Thyroid gland (tissue), 4 donors: ENCODE measurements around the gene IRS2.

Source experiments
- POLR2A ChIP-seq, 2 donors: fragments of 450-650 bp; IDR thresholded peaks; one replicate each; pipeline ENCODE4 v1.6.1; 2017; ENCODE audit warnings: antibody characterized with exemption in 2 of 2, mild to moderate bottlenecking in 2 of 2, moderate library complexity in 1 of 2
- TF ChIP-seq, protein P1 (sequence below), 6 experiments: fragments of 200-600 bp in 3 of 6; fragments of 450-650 bp in 3 of 6; sonication (generic) in 3 of 6; IDR thresholded peaks; one replicate each; pipeline ENCODE4 v1.5.1; 2016 to 2019; ENCODE audit warnings: antibody characterized with exemption in 6 of 6, mild to moderate bottlenecking in 2 of 6, inconsistent platforms in 1 of 6, moderate library complexity in 1 of 6

DNA sequence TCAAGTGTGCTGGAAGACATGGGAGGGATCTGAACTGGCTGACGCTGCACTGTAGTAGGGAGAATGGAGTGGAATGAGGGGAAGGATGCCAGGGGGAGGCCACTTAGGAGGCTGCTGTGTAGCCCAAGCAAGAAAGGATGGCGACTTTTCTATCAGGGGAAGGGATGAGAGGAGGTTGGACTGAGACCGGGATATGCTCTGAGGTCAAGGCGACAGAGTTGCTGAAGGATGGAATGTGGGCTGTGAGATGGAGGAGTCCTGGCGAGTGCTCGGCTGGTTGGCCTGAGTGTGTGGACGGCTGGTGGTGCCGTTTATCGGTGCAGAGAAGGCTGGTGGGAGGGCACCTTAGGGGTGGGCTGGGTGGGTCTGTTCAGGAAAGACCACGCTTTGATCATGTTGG is 45.7 kb downstream of the IRS2 start:
- TF ChIP-seq, protein P1, sequence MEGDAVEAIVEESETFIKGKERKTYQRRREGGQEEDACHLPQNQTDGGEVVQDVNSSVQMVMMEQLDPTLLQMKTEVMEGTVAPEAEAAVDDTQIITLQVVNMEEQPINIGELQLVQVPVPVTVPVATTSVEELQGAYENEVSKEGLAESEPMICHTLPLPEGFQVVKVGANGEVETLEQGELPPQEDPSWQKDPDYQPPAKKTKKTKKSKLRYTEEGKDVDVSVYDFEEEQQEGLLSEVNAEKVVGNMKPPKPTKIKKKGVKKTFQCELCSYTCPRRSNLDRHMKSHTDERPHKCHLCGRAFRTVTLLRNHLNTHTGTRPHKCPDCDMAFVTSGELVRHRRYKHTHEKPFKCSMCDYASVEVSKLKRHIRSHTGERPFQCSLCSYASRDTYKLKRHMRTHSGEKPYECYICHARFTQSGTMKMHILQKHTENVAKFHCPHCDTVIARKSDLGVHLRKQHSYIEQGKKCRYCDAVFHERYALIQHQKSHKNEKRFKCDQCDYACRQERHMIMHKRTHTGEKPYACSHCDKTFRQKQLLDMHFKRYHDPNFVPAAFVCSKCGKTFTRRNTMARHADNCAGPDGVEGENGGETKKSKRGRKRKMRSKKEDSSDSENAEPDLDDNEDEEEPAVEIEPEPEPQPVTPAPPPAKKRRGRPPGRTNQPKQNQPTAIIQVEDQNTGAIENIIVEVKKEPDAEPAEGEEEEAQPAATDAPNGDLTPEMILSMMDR (IDR thresholded peaks at IDR 0.05): no peak
- TF ChIP-seq POLR2A (IDR thresholded peaks at IDR 0.05): no peak
